HG03558 (cell line): Measurements from ENCODE around the gene UCP2.

Experiments used
- ATAC-seq: cut with Tn5 transposase; IDR thresholded peaks from one replicate; pipeline ENCODE4 v1.9.1; 2021; ENCODE audit warnings: moderate number of reproducible peaks; ENCODE audit not compliant: unreplicated experiment; ENCODE audit errors: extremely low read depth

UCP2 gene

DNA sequence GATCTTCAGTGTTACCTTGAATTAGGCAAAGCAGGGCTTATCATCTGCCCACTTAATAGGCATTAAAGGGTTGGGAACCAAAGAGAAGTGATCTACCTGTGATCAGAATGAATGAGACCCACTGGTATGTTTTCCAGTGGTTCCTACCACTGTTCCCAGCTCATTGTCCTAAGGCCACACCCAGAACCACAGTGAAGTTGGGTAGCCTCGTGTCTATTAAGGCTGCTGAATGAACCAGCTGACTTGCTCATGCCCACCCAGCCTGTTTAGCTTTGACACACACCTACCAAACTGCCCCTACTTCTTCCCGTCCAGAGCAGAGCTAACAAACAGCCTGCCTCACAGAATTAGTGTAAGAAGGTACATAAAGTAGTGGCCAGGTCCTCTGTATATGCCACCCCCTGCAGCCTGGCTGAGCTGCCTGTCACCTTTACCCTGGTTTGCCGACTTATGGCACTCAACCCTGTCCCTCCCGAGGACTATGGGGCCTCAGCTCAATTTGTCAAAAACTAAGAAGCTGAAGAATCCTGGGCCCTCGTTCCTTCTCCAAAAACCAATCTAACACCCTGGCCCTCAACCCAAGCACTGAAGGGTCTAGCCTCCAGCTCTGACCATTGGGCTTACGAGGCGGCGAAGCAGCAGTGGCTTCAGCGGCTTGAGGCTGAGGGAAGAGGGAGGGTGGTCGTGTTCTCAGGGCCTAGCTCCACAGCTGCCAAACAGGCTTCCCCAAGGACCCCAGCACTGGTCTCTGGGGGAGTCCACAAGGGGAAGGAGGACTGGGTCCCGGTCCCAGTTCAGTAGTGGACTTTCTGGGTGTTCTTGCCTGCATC is 9.8 kb downstream of the UCP2 start:
- ATAC-seq, result no peak

DNA sequence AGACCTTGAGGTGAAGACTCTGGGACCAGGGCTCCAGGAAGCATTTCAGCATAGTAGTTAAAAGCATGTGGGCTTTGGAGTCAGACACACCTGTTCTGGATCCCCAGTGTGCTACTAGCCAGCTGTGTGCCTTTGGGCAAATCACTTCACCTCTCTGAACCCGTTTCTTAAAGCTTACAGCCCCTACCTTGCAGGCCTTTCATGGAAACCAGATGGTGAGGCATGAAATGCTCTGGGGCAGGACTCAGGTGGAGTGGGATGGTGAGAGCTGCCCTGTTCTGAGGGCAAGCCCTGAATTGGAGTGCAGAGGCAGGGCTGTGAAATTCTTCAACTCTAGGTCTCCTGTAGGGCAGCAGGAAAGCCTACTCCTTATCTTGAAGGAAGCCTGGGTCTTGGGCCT is 10.5 kb downstream of the UCP2 start:
- no peak for ATAC-seq

GRCh38 chr11:73971175-73971719 is 11.4 kb downstream of the UCP2 start:
- no peak for ATAC-seq

GRCh38 chr11:73969991-73970800 is 12.4 kb downstream of the UCP2 start:
- no peak for ATAC-seq

DNA sequence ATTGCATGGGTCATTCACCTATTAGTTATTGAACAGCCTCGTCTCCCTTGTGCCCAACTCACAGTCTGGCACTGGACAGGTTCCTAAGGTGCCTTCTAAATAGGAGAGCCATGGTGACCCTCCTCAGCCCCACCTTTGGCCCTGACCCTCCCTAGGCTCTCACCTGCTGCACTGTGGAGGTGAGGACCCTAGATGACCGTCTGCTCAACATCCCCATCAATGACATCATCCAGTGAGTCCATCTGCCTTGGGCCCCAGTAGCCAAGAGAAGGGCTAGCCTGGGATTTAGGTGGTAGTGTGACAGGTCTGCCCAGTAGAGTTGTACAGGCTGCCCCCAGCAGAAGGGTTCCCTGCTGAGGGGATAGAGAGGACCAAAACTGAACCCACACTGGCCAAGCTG is 13.6 kb downstream of the UCP2 start:
- no peak for ATAC-seq

DNA sequence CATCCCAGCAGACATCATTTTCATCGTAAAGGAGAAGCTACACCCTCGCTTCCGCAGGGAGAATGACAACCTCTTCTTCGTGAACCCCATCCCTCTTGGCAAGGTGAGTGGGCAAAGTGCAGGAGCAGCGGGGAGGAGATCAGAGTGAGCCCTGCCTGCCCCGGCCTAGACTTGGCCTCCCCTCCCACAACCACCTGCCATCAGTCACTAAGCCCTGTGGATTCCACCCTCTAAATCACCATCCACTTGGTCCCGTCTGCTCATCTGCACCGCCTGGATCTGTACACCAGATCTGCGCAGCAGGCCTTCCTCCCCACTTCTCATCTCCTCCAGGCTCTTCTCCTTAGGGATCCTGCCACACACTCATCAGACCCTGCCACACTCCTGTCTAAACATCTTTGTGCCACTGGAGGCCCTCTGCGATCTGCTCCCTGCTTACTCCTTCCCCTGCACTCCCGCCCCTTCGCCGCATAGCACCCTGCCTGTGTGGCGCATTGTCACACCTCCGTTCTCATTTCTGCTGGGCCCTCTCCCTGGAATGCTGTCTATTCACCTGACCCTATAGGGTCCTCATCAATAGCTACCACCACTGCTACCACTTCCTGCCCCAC is 14.2 kb downstream of the UCP2 start:
- ATAC-seq, result no peak

DNA sequence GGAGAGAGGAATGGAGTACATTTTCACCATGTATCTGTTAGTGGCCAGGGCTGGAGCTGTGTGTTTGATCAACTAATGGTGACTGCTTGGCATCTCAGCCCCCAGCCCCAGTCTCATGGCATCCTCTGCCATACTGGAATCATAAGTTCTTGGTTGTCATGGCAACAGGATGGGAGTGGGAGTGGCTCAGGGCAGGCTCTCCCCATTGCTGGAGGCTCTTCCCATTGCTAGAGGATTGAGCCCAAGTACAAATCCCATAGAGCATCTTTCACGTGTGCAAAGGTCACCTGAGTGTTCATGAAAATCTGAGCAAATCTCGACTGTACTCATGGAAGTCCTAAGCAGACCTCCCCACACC is 16.9 kb downstream of the UCP2 start:
- ATAC-seq, result no peak

- ATAC-seq, result no peak
Measured at GRCh38 chr11:73965076-73965763, 17.4 kb downstream of the UCP2 start.

GRCh38 chr11:73963861-73964260 is 18.8 kb downstream of the UCP2 start:
- ATAC-seq, result no peak

- no peak for ATAC-seq
Measured at GRCh38 chr11:73962101-73962705, 20.4 kb downstream of the UCP2 start.

GRCh38 chr11:73961321-73961720 is 21.3 kb downstream of the UCP2 start:
- ATAC-seq, result no peak

GRCh38 chr11:73958521-73959141 is 24.0 kb downstream of the UCP2 start:
- ATAC-seq, result no peak

- no peak for ATAC-seq
Measured at GRCh38 chr11:73957654-73958361, 24.8 kb downstream of the UCP2 start.

GRCh38 chr11:73956876-73957653 is 25.6 kb downstream of the UCP2 start:
- no peak for ATAC-seq

GRCh38 chr11:73951797-73952196 is 30.8 kb downstream of the UCP2 start:
- ATAC-seq, result no peak

DNA sequence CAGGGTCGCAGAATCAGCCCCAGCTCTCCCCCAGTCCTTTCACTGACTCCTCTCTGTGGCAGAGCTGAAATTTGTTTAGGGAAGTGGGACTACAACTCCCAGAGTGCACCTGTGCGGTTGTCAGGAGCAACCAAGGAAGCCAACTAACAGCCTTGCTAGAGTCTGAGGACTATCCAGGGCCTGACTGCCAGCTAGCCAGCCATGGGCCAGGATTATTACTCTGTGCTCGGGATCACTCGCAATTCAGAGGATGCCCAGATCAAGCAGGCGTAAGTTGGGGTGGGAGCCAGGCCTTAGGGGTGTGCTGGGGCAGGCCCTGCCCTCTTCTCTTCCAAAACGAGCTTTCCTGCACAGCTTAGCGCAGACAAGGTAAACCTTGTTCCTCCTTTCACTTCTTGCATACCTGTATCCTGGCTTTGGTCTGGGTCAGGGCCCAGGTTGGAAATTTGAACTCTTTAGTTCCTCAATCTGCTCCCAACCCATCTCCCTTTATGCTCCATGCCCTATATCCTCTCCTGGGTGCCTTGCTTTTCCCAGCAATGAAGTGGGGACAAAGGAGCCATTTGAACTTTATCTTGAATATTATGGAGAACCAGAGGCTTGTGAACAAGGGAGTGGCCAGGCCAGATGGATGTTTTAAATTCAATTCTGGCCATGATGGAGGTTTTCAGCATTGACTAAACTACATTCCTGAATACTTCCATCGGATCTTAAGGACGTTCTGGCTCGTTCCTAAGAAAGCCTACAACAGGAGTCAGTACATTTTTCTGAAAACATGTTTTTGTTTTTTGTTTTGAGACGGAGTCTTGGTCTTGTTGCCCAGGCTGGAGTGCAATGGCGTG is 31.6 kb downstream of the UCP2 start, which contains the start of gene DNAJB13:
Gene DNAJB13, plus strand, starts transcription at position 158 of the 842 bp plus-strand sequence. Its CDS starts 44 bp downstream, at position 202.
- ATAC-seq, result no peak

DNA sequence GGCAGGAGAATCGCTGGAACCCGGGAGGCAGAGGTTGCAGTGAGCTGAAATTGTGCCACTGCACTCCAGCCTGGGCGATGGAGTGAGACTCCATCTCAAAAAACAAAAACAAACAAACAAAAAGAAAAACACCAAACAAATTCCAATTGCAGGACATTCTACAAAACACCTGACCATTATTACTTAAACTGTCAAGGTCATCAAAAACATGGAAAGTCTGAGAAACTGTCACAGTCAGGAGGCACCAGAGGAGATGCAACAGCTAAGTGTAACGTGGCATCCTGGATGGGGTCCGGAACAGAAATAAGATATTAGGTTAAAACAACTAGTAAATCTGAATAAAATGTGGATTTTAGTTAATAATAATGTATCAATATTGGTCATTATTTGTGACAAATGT is 32.7 kb downstream of the UCP2 start:
- no peak for ATAC-seq
